HepG2 (cell line): ENCODE data around the gene GRM8. TPM values are rescaled to one million over a fixed set of nuclear protein-coding genes. Genes with fewer than 3 reads are reported as not detected.

Experiments
- ATAC-seq: fragments of 200-7000 bp; cut with Tn5 transposase; 3 replicates; pipeline ENCODE4 v1.9.1; 2020; ENCODE audit warnings: mild to moderate bottlenecking, moderate library complexity
- BruUV-seq: library from RNA; stranded (reverse); fragments of 400-500 nt; replicated peaks from 2 replicates; lab custom pipeline; 2021; lab: Mats Ljungman, UMichigan
- CTCF ChIA-PET: fragments of 300-600 bp; formaldehyde crosslinking; extraction: SDS; loops from one replicate; lab custom pipeline; 2021; ENCODE audit warnings: low total read pairs, inconsistent platforms, low intra/inter-chr PET ratio; lab: Yijun Ruan, JAX
- POLR2A ChIA-PET: fragments of 350-600 bp; sonication (Branson Sonifier 250); formaldehyde crosslinking; loops from one replicate; lab custom pipeline; 2020; ENCODE audit warnings: antibody characterized with exemption, inconsistent platforms; lab: Yijun Ruan, JAX
- DNase-seq: peaks from one replicate; pipeline ENCODE4 v3.0.0-alpha.2; 2015; ENCODE audit warnings: low spot score
- FAIRE-seq: peaks from 3 replicates; lab custom pipeline; 2011; peaks lifted over from hg19 to GRCh38; lab: Jason Lieb, UNC
- H2AFZ ChIP-seq: one replicate; pipeline ENCODE4 v1.6.1; 2011; ENCODE audit warnings: low read length, inconsistent platforms
- H3K27ac ChIP-seq: fragments of 300-600 bp; 3 replicates; pipeline ENCODE4 v1.8.0; 2011; ENCODE audit warnings: mixed run types, mild to moderate bottlenecking, mixed read lengths, low read length, inconsistent platforms; ENCODE audit not compliant: insufficient read depth; ENCODE audit errors: extremely low read length
- H3K27me3 ChIP-seq, 2 experiments: fragments of 200-600 bp in 1 of 2; 2 replicates in 1 of 2; 3 replicates in 1 of 2; pipeline versions ENCODE4 v1.6.0 to v1.8.0; 2011; ENCODE audit warnings: low read length in 2 of 2, mild to moderate bottlenecking in 2 of 2, moderate library complexity in 2 of 2, inconsistent platforms in 1 of 2; ENCODE audit not compliant: insufficient read depth in 2 of 2, control insufficient read depth in 1 of 2
- H3K36me3 ChIP-seq, 2 experiments: fragments of 200-600 bp in 1 of 2; replicated peaks in 1 of 2; 2 replicates in 1 of 2; 3 replicates in 1 of 2; pipeline versions ENCODE4 v1.5.1 to v1.8.0; 2011; ENCODE audit warnings: low read length in 2 of 2, inconsistent platforms in 1 of 2; ENCODE audit not compliant: insufficient read depth in 2 of 2, control insufficient read depth in 1 of 2
- H3K4me1 ChIP-seq: 2 replicates; pipeline ENCODE4 v1.5.1; 2012; ENCODE audit warnings: low read length, inconsistent platforms; ENCODE audit not compliant: insufficient read depth
- H3K4me2 ChIP-seq: 2 replicates; pipeline ENCODE4 v1.6.0; 2011; ENCODE audit warnings: low read depth, low read length, inconsistent platforms
- H3K4me3 ChIP-seq, 3 experiments: fragments of 200-600 bp in 1 of 3; sonication (generic), shearing (Covaris generic) in 1 of 3; replicated peaks in 1 of 3; 2 replicates each; pipeline ENCODE4 v1.5.1; 2011 to 2016; ENCODE audit warnings: low read length in 3 of 3, inconsistent platforms in 2 of 3, low read depth in 2 of 3, mild to moderate bottlenecking in 2 of 3, control low read depth in 1 of 3, mixed read lengths in 1 of 3; ENCODE audit not compliant: insufficient read depth in 1 of 3
- H3K79me2 ChIP-seq: one replicate; pipeline ENCODE4 v1.6.1; 2011; ENCODE audit warnings: low read length, inconsistent platforms; ENCODE audit not compliant: insufficient read depth
- H3K9ac ChIP-seq: 2 replicates; pipeline ENCODE4 v1.6.0; 2011; ENCODE audit warnings: mild to moderate bottlenecking, low read depth, low read length, inconsistent platforms; ENCODE audit not compliant: insufficient read depth
- H3K9me3 ChIP-seq: 2 replicates; pipeline ENCODE4 v1.5.1; 2012; ENCODE audit warnings: mild to moderate bottlenecking, low read length
- H4K20me1 ChIP-seq: 2 replicates; pipeline ENCODE4 v1.6.0; 2011; ENCODE audit warnings: inconsistent platforms, mild to moderate bottlenecking, low read length, moderate library complexity; ENCODE audit not compliant: insufficient read depth
- HNF4A ChIP-seq: sonication (generic); formaldehyde crosslinking; IDR thresholded peaks from 2 replicates; pipeline ENCODE4 v1.4.0; 2020; ENCODE audit warnings: missing genetic modification reagents
- HNRNPL ChIP-seq: fragments of 200-400 bp; formaldehyde crosslinking; IDR thresholded peaks from 2 replicates; pipeline ENCODE4 v1.6.1; 2017; ENCODE audit warnings: mild to moderate bottlenecking, low read depth, low read length
- STAG1 ChIP-seq: sonication (generic); formaldehyde crosslinking; IDR thresholded peaks from 2 replicates; pipeline ENCODE4 v1.4.0; 2020; ENCODE audit warnings: missing genetic modification reagents
- ZFP36L1 ChIP-seq: sonication (generic); formaldehyde crosslinking; IDR thresholded peaks from 2 replicates; pipeline ENCODE4 v1.8.0; 2022; ENCODE audit warnings: mild to moderate bottlenecking, missing genetic modification reagents, moderate library complexity
- ZFP36L2 ChIP-seq: sonication (generic); formaldehyde crosslinking; IDR thresholded peaks from 2 replicates; pipeline ENCODE4 v1.4.0; 2020; ENCODE audit warnings: missing genetic modification reagents
- ZNF282 ChIP-seq: fragments of 450-650 bp; IDR thresholded peaks from 2 replicates; pipeline ENCODE4 v1.6.1; 2018; ENCODE audit not compliant: partially characterized antibody
- ZNF782 ChIP-seq: sonication (generic); formaldehyde crosslinking; IDR thresholded peaks from 2 replicates; pipeline ENCODE4 v1.4.0; 2020; ENCODE audit warnings: missing genetic modification reagents, mild to moderate bottlenecking, borderline replicate concordance
- ZNF878 ChIP-seq: sonication (generic); formaldehyde crosslinking; IDR thresholded peaks from 2 replicates; pipeline ENCODE4 v1.8.1; 2023; ENCODE audit warnings: mild to moderate bottlenecking, missing genetic modification reagents, moderate library complexity
- WGBS: methylation state at CpG from one replicate; pipeline ENCODE4 v1.1.6; 2017; ENCODE audit warnings: low lambda C conversion rate; 5-methylcytosine and 5-hydroxymethylcytosine counted together
- in situ Hi-C: cut with HindIII; loops from 2 replicates; pipeline ENCODE4 v1.10.0; 2017; ENCODE audit warnings: low pct_unique_long_range_greater_than_20kb; ENCODE audit not compliant: extremely low pct_ligation_motif_present
- intact Hi-C: fragments of 100-400 bp; cut with micrococcal nuclease; formaldehyde crosslinking; loops from one replicate; pipeline ENCODE4 v1.10.0; 2022; ENCODE audit not compliant: unreplicated experiment
- polyA plus RNA-seq, 8 experiments: library from polyadenylated mRNA; depleted of rRNA in 3 of 8; stranded (reverse) in 7 of 8; unstranded in 1 of 8; fragments of >200 nt; fragmentation: Illumina TruSeq in 4 of 8; extraction: Trizol in 4 of 8; gene quantifications; 2 replicates each; pipeline versions ENCODE4 v1.2.1 to v1.2.3, GENCODE V29; 2011 to 2016; ENCODE audit warnings: low read depth in 4 of 8, missing spikeins in 1 of 8, mixed read lengths in 1 of 8; ENCODE audit not compliant: insufficient read depth in 1 of 8
- total RNA-seq, 5 experiments: library from RNA; depleted of rRNA; stranded (reverse); fragments of >200 nt; fragmentation: Illumina TruSeq; extraction: Trizol; gene quantifications; 2 replicates each; pipeline ENCODE4 v1.2.3, GENCODE V29; 2016; ENCODE audit warnings: low read depth in 1 of 5
- TF ChIP-seq, protein P1 (sequence below): sonication (generic); formaldehyde crosslinking; IDR thresholded peaks from 2 replicates; pipeline ENCODE4 v1.4.0; 2020; ENCODE audit warnings: low read depth, mild to moderate bottlenecking, missing genetic modification reagents
- TF ChIP-seq, protein P2 (sequence below): sonication (generic); formaldehyde crosslinking; IDR thresholded peaks from 2 replicates; pipeline ENCODE4 v1.9.0; 2021; ENCODE audit warnings: missing genetic modification reagents, borderline replicate concordance

Gene GRM8
- total and polyA plus RNA-seq, 2 of the 13 experiments (the other 11 are each of a cell fraction or from before 2014, with no cell fraction given): not detected

DNA sequence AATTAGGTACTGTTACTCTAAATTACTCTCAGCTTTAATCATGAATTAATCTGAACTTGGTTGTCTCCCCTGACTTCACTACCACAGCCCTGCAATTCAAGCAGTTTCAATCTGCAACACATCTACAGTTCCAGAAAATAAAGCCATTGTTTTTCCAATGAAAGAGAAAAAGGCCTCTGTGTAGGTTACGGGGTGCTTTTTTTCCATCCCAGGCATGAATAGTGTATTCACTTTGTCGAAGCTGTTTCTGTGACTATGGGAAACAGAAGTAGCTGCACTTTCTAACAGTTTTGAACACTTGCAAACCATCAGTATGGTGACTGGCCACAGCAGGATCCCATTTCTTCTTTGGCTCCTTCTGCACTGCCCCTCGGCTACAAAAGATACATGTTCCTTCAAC is 460.2 kb downstream of the GRM8 start:
- Histone ChIP-seq H3K79me2 (no peaks in the 10 kb centered on the region), H3K4me3 (no peak overlapping the region), H2AFZ (no peak overlapping the region), H3K36me3 (no peaks in the 10 kb centered on the region), H3K27me3 (no peaks in the 10 kb centered on the region), H3K9me3 (no peaks in the 10 kb centered on the region), H4K20me1 (no peaks in the 10 kb centered on the region), H3K9ac (no peak overlapping the region), H3K4me1 (no peaks in the 10 kb centered on the region), H3K27ac (no peak overlapping the region), H3K4me2 (no peak overlapping the region)
- intact Hi-C loops (no loop called here), in situ Hi-C loops (no loop called here)
- no peak for FAIRE-seq
- DNase-seq: no peak
- CTCF ChIA-PET: no interaction called here
- POLR2A ChIA-PET: no interaction called here
- 4% methylated on average over 3 of the region's 3 CpGs for WGBS
- no TSS peak for BruUV-seq
- TF ChIP-seq ZNF878 (CRISPR knock-in tag) (no peak), ZFP36L2 (CRISPR knock-in tag) (no peak), HNF4A (no peak), ZNF282 (no peak), ZNF782 (CRISPR knock-in tag) (no peak), STAG1 (no peak), HNRNPL (no peak), ZFP36L1 (CRISPR knock-in tag) (no peak)
- TF ChIP-seq, protein P1, sequence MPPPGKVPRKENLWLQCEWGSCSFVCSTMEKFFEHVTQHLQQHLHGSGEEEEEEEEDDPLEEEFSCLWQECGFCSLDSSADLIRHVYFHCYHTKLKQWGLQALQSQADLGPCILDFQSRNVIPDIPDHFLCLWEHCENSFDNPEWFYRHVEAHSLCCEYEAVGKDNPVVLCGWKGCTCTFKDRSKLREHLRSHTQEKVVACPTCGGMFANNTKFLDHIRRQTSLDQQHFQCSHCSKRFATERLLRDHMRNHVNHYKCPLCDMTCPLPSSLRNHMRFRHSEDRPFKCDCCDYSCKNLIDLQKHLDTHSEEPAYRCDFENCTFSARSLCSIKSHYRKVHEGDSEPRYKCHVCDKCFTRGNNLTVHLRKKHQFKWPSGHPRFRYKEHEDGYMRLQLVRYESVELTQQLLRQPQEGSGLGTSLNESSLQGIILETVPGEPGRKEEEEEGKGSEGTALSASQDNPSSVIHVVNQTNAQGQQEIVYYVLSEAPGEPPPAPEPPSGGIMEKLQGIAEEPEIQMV (CRISPR knock-in tag): no peak
- TF ChIP-seq, protein P2, sequence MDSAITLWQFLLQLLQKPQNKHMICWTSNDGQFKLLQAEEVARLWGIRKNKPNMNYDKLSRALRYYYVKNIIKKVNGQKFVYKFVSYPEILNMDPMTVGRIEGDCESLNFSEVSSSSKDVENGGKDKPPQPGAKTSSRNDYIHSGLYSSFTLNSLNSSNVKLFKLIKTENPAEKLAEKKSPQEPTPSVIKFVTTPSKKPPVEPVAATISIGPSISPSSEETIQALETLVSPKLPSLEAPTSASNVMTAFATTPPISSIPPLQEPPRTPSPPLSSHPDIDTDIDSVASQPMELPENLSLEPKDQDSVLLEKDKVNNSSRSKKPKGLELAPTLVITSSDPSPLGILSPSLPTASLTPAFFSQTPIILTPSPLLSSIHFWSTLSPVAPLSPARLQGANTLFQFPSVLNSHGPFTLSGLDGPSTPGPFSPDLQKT (CRISPR knock-in tag): no peak
- ATAC-seq: no peak
